GM12878 (cell line): ENCODE data around the gene DGAT2. TPM values are rescaled to one million over a fixed set of nuclear protein-coding genes. Genes with fewer than 3 reads are reported as not detected.

Source experiments
- BMI1 ChIP-seq: fragments of 450-650 bp; IDR thresholded peaks from 2 replicates; pipeline ENCODE4 v1.6.1; 2016; ENCODE audit warnings: mild to moderate bottlenecking, moderate library complexity, borderline replicate concordance
- CBX3 ChIP-seq: fragments of 200-600 bp; sonication (generic); IDR thresholded peaks from 2 replicates; pipeline ENCODE4 v1.6.1; 2016; ENCODE audit warnings: low read depth, borderline replicate concordance
- CEBPB ChIP-seq, 2 experiments: fragments of 150-350 bp in 1 of 2; IDR thresholded peaks; 2 replicates each; pipeline ENCODE4 v1.6.1; 2012 to 2014; ENCODE audit warnings: low read depth in 2 of 2, low read length in 2 of 2, borderline replicate concordance in 1 of 2, inconsistent platforms in 1 of 2
- ESRRA ChIP-seq: IDR thresholded peaks from 2 replicates; pipeline ENCODE4 v1.6.1; 2012; ENCODE audit warnings: mild to moderate bottlenecking, low read length, improper control_type of control experiment
- FOS ChIP-seq: IDR thresholded peaks from 3 replicates; pipeline ENCODE4 v1.6.1; 2011; ENCODE audit warnings: borderline replicate concordance; ENCODE audit not compliant: insufficient read length; ENCODE audit errors: extremely low read depth
- LARP7 ChIP-seq: fragments of 450-650 bp; IDR thresholded peaks from 2 replicates; pipeline ENCODE4 v1.6.1; 2017; ENCODE audit warnings: mild to moderate bottlenecking
- NFYB ChIP-seq: IDR thresholded peaks from 2 replicates; pipeline ENCODE4 v1.6.1; 2011; ENCODE audit warnings: low read depth, mild to moderate bottlenecking, low read length, improper control_type of control experiment, moderate library complexity; ENCODE audit not compliant: insufficient read depth
- RELA ChIP-seq: fragments of 450-650 bp; IDR thresholded peaks from 2 replicates; pipeline ENCODE4 v1.8.0; 2014; ENCODE audit warnings: borderline replicate concordance; ENCODE audit not compliant: partially characterized antibody
- SPI1 ChIP-seq: IDR thresholded peaks from 2 replicates; pipeline ENCODE4 v1.6.1; 2011; ENCODE audit warnings: low read depth, mild to moderate bottlenecking, low read length, moderate library complexity, borderline replicate concordance; ENCODE audit not compliant: insufficient read depth
- ZBED1 ChIP-seq: IDR thresholded peaks from 2 replicates; pipeline ENCODE4 v1.6.1; 2016; ENCODE audit warnings: borderline replicate concordance
- ZZZ3 ChIP-seq: IDR thresholded peaks from 2 replicates; pipeline ENCODE4 v1.6.1; 2011; ENCODE audit warnings: low read depth; ENCODE audit not compliant: control insufficient read depth, insufficient read length
- polyA plus RNA-seq, 11 experiments: library from polyadenylated mRNA; depleted of rRNA in 4 of 11; unstranded in 6 of 11; stranded (reverse) in 5 of 11; fragments of >200 nt; fragmentation: Nextera tagmentation in 4 of 11; fragmentation: Illumina TruSeq in 1 of 11; extraction: Ambion mirVana in 4 of 11; extraction: Trizol in 1 of 11; gene quantifications; 1 replicate in 1 of 11; 2 replicates in 10 of 11; pipeline versions ENCODE4 v1.2.1 to v1.2.3, GENCODE V29; 2011 to 2016; ENCODE audit warnings: inconsistent platforms in 2 of 11, missing spikeins in 2 of 11, low read depth in 1 of 11
- total RNA-seq, 4 experiments: library from RNA; depleted of rRNA in 3 of 4; stranded (reverse); fragments of >200 nt in 3 of 4; fragmentation: Illumina TruSeq in 1 of 4; extraction: Trizol in 1 of 4; gene quantifications; 2 replicates each; pipeline versions ENCODE4 v1.2.1 to v1.2.3, GENCODE V29; 2013 to 2021
- TF ChIP-seq, protein P1 (sequence below): fragments of 150-350 bp; IDR thresholded peaks from 2 replicates; pipeline ENCODE4 v1.6.1; 2016; ENCODE audit warnings: low read depth, low read length
- TF ChIP-seq, protein P2 (sequence below): fragments of 450-650 bp; IDR thresholded peaks from 2 replicates; pipeline ENCODE4 v1.6.1; 2017; ENCODE audit warnings: mild to moderate bottlenecking
- TF ChIP-seq, protein P3 (sequence below): fragments of 450-650 bp; IDR thresholded peaks from 2 replicates; pipeline ENCODE4 v1.6.1; 2017; ENCODE audit warnings: low read depth, mild to moderate bottlenecking, moderate library complexity
- TF ChIP-seq, protein P4 (sequence below): fragments of 450-650 bp; conservative IDR thresholded peaks from 2 replicates; pipeline ENCODE4 v1.6.1; 2017; ENCODE audit warnings: mild to moderate bottlenecking, moderate library complexity
- TF ChIP-seq, protein P5 (sequence below): IDR thresholded peaks from 2 replicates; pipeline ENCODE4 v1.6.1; 2012; ENCODE audit warnings: low read depth, low read length, improper control_type of control experiment

DGAT2 gene
- total and polyA plus RNA-seq, 10 of the 15 experiments (the other 5 are each of a cell fraction or from before 2014, with no cell fraction given): 5.1 to 25.9 (median 17.6) TPM

DNA sequence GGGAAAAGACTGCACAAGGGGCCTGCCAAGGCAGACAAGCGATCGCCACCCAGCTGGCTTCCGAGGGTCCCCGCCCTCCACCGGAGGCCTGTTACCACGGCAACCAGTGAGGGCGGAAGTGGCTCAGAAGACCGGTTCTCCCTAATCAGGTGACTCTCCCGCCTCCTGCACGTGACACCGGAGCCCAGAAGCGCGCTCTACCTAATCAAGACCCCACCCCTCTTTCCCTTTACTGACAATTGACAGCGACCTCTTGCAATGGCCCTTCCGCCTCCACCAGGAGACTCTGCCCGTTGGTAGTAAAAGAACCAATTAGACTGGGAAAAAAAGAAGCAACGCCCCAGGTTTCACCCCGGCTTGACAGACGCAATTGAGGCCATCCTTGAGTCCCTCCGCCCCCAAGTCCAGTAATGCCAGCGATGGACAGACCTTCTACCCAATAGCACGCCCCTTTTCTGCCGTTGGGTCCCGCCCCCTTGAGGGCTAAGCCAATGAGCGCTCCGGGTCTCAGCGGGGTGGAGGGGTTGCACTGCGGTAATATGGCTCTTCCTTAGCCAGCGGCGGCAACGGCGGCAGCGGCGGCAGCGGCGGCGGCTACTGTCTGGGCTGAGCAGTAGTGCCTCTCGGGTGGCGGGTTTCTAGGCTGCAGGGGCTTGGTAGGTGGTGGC lies 46.2 kb downstream of the DGAT2 start, which contains the start of gene UVRAG (continued):
- TF ChIP-seq FOS (peak; percentile 79), NFYB (peak; percentile 93), ZBED1 (0 out of 2 replicates have a peak, but pooled peaks have one; percentile 8), SPI1 (peak; percentile 88), ZZZ3 (no peak), CBX3 (no peak), RELA (peak; percentile 62), LARP7 (no peak; the same call in 1 of the 2 replicates), ESRRA (no peak), CEBPB (IDR thresholded peaks at IDR 0.05; ENCODE audit: borderline replicate concordance in 1 of 2, low read depth in 2 of 2, low read length in 2 of 2) (no peak), BMI1 (peak; percentile 99)
- TF ChIP-seq, protein P1, sequence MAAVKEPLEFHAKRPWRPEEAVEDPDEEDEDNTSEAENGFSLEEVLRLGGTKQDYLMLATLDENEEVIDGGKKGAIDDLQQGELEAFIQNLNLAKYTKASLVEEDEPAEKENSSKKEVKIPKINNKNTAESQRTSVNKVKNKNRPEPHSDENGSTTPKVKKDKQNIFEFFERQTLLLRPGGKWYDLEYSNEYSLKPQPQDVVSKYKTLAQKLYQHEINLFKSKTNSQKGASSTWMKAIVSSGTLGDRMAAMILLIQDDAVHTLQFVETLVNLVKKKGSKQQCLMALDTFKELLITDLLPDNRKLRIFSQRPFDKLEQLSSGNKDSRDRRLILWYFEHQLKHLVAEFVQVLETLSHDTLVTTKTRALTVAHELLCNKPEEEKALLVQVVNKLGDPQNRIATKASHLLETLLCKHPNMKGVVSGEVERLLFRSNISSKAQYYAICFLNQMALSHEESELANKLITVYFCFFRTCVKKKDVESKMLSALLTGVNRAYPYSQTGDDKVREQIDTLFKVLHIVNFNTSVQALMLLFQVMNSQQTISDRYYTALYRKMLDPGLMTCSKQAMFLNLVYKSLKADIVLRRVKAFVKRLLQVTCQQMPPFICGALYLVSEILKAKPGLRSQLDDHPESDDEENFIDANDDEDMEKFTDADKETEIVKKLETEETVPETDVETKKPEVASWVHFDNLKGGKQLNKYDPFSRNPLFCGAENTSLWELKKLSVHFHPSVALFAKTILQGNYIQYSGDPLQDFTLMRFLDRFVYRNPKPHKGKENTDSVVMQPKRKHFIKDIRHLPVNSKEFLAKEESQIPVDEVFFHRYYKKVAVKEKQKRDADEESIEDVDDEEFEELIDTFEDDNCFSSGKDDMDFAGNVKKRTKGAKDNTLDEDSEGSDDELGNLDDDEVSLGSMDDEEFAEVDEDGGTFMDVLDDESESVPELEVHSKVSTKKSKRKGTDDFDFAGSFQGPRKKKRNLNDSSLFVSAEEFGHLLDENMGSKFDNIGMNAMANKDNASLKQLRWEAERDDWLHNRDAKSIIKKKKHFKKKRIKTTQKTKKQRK: peak; percentile 77
- TF ChIP-seq, protein P2, sequence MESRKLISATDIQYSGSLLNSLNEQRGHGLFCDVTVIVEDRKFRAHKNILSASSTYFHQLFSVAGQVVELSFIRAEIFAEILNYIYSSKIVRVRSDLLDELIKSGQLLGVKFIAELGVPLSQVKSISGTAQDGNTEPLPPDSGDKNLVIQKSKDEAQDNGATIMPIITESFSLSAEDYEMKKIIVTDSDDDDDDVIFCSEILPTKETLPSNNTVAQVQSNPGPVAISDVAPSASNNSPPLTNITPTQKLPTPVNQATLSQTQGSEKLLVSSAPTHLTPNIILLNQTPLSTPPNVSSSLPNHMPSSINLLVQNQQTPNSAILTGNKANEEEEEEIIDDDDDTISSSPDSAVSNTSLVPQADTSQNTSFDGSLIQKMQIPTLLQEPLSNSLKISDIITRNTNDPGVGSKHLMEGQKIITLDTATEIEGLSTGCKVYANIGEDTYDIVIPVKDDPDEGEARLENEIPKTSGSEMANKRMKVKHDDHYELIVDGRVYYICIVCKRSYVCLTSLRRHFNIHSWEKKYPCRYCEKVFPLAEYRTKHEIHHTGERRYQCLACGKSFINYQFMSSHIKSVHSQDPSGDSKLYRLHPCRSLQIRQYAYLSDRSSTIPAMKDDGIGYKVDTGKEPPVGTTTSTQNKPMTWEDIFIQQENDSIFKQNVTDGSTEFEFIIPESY: no peak
- TF ChIP-seq, protein P3, sequence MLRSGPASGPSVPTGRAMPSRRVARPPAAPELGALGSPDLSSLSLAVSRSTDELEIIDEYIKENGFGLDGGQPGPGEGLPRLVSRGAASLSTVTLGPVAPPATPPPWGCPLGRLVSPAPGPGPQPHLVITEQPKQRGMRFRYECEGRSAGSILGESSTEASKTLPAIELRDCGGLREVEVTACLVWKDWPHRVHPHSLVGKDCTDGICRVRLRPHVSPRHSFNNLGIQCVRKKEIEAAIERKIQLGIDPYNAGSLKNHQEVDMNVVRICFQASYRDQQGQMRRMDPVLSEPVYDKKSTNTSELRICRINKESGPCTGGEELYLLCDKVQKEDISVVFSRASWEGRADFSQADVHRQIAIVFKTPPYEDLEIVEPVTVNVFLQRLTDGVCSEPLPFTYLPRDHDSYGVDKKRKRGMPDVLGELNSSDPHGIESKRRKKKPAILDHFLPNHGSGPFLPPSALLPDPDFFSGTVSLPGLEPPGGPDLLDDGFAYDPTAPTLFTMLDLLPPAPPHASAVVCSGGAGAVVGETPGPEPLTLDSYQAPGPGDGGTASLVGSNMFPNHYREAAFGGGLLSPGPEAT: 0 out of 2 replicates have a peak, but pooled peaks have one; percentile 44
- TF ChIP-seq, protein P4, sequence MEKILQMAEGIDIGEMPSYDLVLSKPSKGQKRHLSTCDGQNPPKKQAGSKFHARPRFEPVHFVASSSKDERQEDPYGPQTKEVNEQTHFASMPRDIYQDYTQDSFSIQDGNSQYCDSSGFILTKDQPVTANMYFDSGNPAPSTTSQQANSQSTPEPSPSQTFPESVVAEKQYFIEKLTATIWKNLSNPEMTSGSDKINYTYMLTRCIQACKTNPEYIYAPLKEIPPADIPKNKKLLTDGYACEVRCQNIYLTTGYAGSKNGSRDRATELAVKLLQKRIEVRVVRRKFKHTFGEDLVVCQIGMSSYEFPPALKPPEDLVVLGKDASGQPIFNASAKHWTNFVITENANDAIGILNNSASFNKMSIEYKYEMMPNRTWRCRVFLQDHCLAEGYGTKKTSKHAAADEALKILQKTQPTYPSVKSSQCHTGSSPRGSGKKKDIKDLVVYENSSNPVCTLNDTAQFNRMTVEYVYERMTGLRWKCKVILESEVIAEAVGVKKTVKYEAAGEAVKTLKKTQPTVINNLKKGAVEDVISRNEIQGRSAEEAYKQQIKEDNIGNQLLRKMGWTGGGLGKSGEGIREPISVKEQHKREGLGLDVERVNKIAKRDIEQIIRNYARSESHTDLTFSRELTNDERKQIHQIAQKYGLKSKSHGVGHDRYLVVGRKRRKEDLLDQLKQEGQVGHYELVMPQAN: peak; percentile 97; the same call in 1 of the 2 replicates
- TF ChIP-seq, protein P5, sequence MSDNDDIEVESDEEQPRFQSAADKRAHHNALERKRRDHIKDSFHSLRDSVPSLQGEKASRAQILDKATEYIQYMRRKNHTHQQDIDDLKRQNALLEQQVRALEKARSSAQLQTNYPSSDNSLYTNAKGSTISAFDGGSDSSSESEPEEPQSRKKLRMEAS: peak; percentile 98
